ENCODE data around the gene CFAP97D2.
"Not testable (repeated sequence)": the region's sequence is repeated elsewhere in the genome, so short reads cannot be mapped to it uniquely, and the experiment has no call there.

CFAP97D2 gene

GRCh38 chr13:114147803-114148520 lies 31.1 kb upstream of the CFAP97D2 start:
- no peaks in the 10 kb centered on the region for H3K36me3 ChIP-seq (ENCODE audit: insufficient read depth, low read length)
- H3K4me3 ChIP-seq (ENCODE audit: low read length): no peak overlapping the region
- no peaks in the 10 kb centered on the region for H3K9me3 ChIP-seq (ENCODE audit: low read length)
- peaks cover 9% of the 10 kb centered on the region for H3K4me1 ChIP-seq (ENCODE audit: insufficient read depth, low read length)
- no peaks in the 10 kb centered on the region for H3K27me3 ChIP-seq (ENCODE audit: insufficient read depth, low read length)
- H2AFZ ChIP-seq (ENCODE audit: low read depth, low read length): no peak overlapping the region

- Histone ChIP-seq H2AFZ (ENCODE audit: low read depth, low read length) (no peak overlapping the region), H3K4me1 (ENCODE audit: insufficient read depth, low read length) (peaks cover 13% of the 10 kb centered on the region), H3K27me3 (ENCODE audit: insufficient read depth, low read length) (no peaks in the 10 kb centered on the region), H3K36me3 (ENCODE audit: insufficient read depth, low read length) (no peaks in the 10 kb centered on the region), H3K4me3 (ENCODE audit: low read length) (no peak overlapping the region), H3K9me3 (ENCODE audit: low read length) (no peaks in the 10 kb centered on the region)
Measured at GRCh38 chr13:114148521-114148855, 30.6 kb upstream of the CFAP97D2 start.

- H3K4me3 ChIP-seq (ENCODE audit: low read length); H3K27me3 ChIP-seq (ENCODE audit: insufficient read depth, low read length); H2AFZ ChIP-seq (ENCODE audit: low read depth, low read length); H3K36me3 ChIP-seq (ENCODE audit: insufficient read depth, low read length); H3K9me3 ChIP-seq (ENCODE audit: low read length): not testable (repeated sequence)
- H3K4me1 ChIP-seq (ENCODE audit: insufficient read depth, low read length): peaks cover 13% of the 10 kb centered on the region
Measured at GRCh38 chr13:114148886-114149285, 30.2 kb upstream of the CFAP97D2 start.

- no peak overlapping the region for H3K4me3 ChIP-seq (ENCODE audit: low read length)
- H3K4me1 ChIP-seq (ENCODE audit: insufficient read depth, low read length): peaks cover 11% of the 10 kb centered on the region
- H3K36me3 ChIP-seq (ENCODE audit: insufficient read depth, low read length): no peaks in the 10 kb centered on the region
- no peaks in the 10 kb centered on the region for H3K27me3 ChIP-seq (ENCODE audit: insufficient read depth, low read length)
- H2AFZ ChIP-seq (ENCODE audit: low read depth, low read length): no peak overlapping the region
- no peaks in the 10 kb centered on the region for H3K9me3 ChIP-seq (ENCODE audit: low read length)
Measured at GRCh38 chr13:114149774-114150740, 29.0 kb upstream of the CFAP97D2 start.

- Histone ChIP-seq H3K4me3 (ENCODE audit: low read length) (no peak overlapping the region), H3K4me1 (ENCODE audit: insufficient read depth, low read length) (peaks cover 11% of the 10 kb centered on the region), H3K36me3 (ENCODE audit: insufficient read depth, low read length) (no peaks in the 10 kb centered on the region), H3K9me3 (ENCODE audit: low read length) (no peaks in the 10 kb centered on the region), H2AFZ (ENCODE audit: low read depth, low read length) (no peak overlapping the region), H3K27me3 (ENCODE audit: insufficient read depth, low read length) (no peaks in the 10 kb centered on the region)
Measured at GRCh38 chr13:114151031-114151430, 28.0 kb upstream of the CFAP97D2 start.

- Histone ChIP-seq H3K4me1 (ENCODE audit: insufficient read depth, low read length) (peaks cover 11% of the 10 kb centered on the region), H3K27me3 (ENCODE audit: insufficient read depth, low read length) (no peaks in the 10 kb centered on the region), H3K36me3 (ENCODE audit: insufficient read depth, low read length) (no peaks in the 10 kb centered on the region), H3K4me3 (ENCODE audit: low read length) (no peak overlapping the region), H2AFZ (ENCODE audit: low read depth, low read length) (no peak overlapping the region), H3K9me3 (ENCODE audit: low read length) (no peaks in the 10 kb centered on the region)
Measured at GRCh38 chr13:114151565-114152284, 27.3 kb upstream of the CFAP97D2 start.

GRCh38 chr13:114152285-114152645 lies 26.8 kb upstream of the CFAP97D2 start:
- no peak overlapping the region for H3K4me3 ChIP-seq (ENCODE audit: low read length)
- H2AFZ ChIP-seq (ENCODE audit: low read depth, low read length): no peak overlapping the region
- H3K4me1 ChIP-seq (ENCODE audit: insufficient read depth, low read length): peaks cover 11% of the 10 kb centered on the region
- H3K27me3 ChIP-seq (ENCODE audit: insufficient read depth, low read length): no peaks in the 10 kb centered on the region
- no peaks in the 10 kb centered on the region for H3K9me3 ChIP-seq (ENCODE audit: low read length)
- no peaks in the 10 kb centered on the region for H3K36me3 ChIP-seq (ENCODE audit: insufficient read depth, low read length)

- H3K27me3 ChIP-seq (ENCODE audit: insufficient read depth, low read length): no peaks in the 10 kb centered on the region
Measured at GRCh38 chr13:114152831-114153371, 26.2 kb upstream of the CFAP97D2 start.

GRCh38 chr13:114153485-114154080 lies 25.5 kb upstream of the CFAP97D2 start:
- no peaks in the 10 kb centered on the region for H3K36me3 ChIP-seq (ENCODE audit: insufficient read depth, low read length)
- no peaks in the 10 kb centered on the region for H3K27me3 ChIP-seq (ENCODE audit: insufficient read depth, low read length)
- no peak overlapping the region for H2AFZ ChIP-seq (ENCODE audit: low read depth, low read length)
- no peak overlapping the region for H3K4me3 ChIP-seq (ENCODE audit: low read length)
- no peaks in the 10 kb centered on the region for H3K9me3 ChIP-seq (ENCODE audit: low read length)
- H3K4me1 ChIP-seq (ENCODE audit: insufficient read depth, low read length): peaks cover 11% of the 10 kb centered on the region

More at GRCh38 chr13:114152831-114153371, 26.2 kb upstream of the CFAP97D2 start:
- no peaks in the 10 kb centered on the region for H3K36me3 ChIP-seq (ENCODE audit: insufficient read depth, low read length)
- no peaks in the 10 kb centered on the region for H3K9me3 ChIP-seq (ENCODE audit: low read length)
- H3K4me1 ChIP-seq (ENCODE audit: insufficient read depth, low read length): peaks cover 11% of the 10 kb centered on the region
- H2AFZ ChIP-seq (ENCODE audit: low read depth, low read length): peak overlapping the region; percentile 13
- no peak overlapping the region for H3K4me3 ChIP-seq (ENCODE audit: low read length)

- Histone ChIP-seq H3K36me3 (ENCODE audit: insufficient read depth, low read length) (no peaks in the 10 kb centered on the region), H3K9me3 (ENCODE audit: low read length) (no peaks in the 10 kb centered on the region), H3K4me3 (ENCODE audit: low read length) (no peak overlapping the region), H3K4me1 (ENCODE audit: insufficient read depth, low read length) (peaks cover 11% of the 10 kb centered on the region), H2AFZ (ENCODE audit: low read depth, low read length) (no peak overlapping the region), H3K27me3 (ENCODE audit: insufficient read depth, low read length) (no peaks in the 10 kb centered on the region)
Measured at GRCh38 chr13:114154476-114154875, 24.6 kb upstream of the CFAP97D2 start.

- no peak overlapping the region for H3K4me3 ChIP-seq (ENCODE audit: low read length)
- no peak overlapping the region for H2AFZ ChIP-seq (ENCODE audit: low read depth, low read length)
- peaks cover 11% of the 10 kb centered on the region for H3K4me1 ChIP-seq (ENCODE audit: insufficient read depth, low read length)
- no peaks in the 10 kb centered on the region for H3K36me3 ChIP-seq (ENCODE audit: insufficient read depth, low read length)
- H3K27me3 ChIP-seq (ENCODE audit: insufficient read depth, low read length): no peaks in the 10 kb centered on the region
- H3K9me3 ChIP-seq (ENCODE audit: low read length): no peaks in the 10 kb centered on the region
Measured at GRCh38 chr13:114155320-114155719, 23.7 kb upstream of the CFAP97D2 start.

- no peak overlapping the region for H3K4me3 ChIP-seq (ENCODE audit: low read length)
- no peaks in the 10 kb centered on the region for H3K9me3 ChIP-seq (ENCODE audit: low read length)
- no peak overlapping the region for H2AFZ ChIP-seq (ENCODE audit: low read depth, low read length)
- H3K27me3 ChIP-seq (ENCODE audit: insufficient read depth, low read length): no peaks in the 10 kb centered on the region
- H3K4me1 ChIP-seq (ENCODE audit: insufficient read depth, low read length): peaks cover 11% of the 10 kb centered on the region
- no peaks in the 10 kb centered on the region for H3K36me3 ChIP-seq (ENCODE audit: insufficient read depth, low read length)
Measured at GRCh38 chr13:114155926-114156883, 22.9 kb upstream of the CFAP97D2 start.
